HL-60/S4 (cell line): ENCODE data around the gene FSTL3.

Source experiments
- in situ Hi-C: fragments of 300-500 bp; cut with MboI; formaldehyde crosslinking; loops from 2 replicates; pipeline ENCODE4 v1.14.3; 2022; ENCODE audit warnings: low sequenced_read_pairs

FSTL3 gene

DNA sequence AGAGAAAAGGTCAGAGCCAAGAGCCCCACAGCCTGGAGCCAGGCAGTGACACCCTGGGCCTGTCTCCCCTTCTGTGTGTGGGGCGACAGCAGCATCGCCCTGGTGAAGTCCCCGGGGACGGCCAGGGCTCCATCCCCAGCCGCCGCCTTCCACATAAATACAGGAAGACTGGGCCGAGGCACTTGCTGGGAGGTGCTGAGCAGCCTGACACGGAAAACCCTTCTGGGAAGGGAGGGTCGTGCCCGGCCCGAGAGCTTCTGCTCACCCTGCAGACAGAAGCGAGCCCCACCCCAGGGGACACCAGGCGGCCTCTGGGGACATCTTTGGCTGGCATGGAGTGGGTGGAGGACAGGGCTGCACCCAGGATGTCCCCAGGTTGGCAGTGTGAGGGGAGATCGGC lies 31.4 kb upstream of the FSTL3 start:
- in situ Hi-C loops: no loop called here

DNA sequence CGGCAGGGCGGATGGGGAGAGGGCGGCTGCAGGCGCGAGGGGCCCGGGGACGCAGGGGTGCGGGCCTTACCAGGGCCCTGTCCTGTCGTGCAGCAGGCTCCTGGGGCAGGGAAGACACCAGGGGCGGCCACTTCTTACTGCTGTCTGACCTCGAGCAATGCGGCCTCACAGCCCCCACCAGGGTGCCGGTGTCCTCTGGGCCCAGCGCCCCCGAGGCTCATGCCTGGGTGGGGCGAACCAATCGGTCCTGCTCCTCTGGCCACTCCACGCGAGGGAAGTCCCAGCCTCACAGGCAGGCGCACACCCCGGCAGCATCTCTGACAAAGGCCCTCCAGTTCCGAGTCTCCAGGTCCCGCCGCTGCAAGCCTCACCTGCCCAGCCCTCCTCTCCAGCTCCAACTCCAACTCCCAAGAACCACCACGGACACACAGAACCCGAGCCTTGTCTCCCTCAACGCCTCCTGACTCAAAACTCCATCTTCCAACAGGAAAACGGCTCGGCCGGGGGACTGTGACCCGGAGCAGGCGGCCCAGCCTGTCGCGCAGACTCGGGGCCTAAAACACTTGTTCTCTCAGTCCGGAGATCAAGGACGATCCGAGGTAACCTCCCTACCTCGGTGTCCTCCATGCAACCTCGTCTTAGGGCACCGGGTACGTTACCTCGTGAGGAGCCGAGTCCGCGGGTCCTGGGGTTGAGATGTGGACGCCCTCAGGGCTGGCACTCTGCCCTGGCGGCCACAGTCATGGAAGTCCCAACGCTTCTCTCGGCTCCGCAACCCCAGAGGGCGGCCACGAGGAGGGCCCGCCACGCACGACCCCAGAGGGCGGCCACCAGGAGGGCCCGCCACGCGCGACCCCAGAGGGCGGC lies 30.0 kb upstream of the FSTL3 start:
- in situ Hi-C loops: no loop called here

DNA sequence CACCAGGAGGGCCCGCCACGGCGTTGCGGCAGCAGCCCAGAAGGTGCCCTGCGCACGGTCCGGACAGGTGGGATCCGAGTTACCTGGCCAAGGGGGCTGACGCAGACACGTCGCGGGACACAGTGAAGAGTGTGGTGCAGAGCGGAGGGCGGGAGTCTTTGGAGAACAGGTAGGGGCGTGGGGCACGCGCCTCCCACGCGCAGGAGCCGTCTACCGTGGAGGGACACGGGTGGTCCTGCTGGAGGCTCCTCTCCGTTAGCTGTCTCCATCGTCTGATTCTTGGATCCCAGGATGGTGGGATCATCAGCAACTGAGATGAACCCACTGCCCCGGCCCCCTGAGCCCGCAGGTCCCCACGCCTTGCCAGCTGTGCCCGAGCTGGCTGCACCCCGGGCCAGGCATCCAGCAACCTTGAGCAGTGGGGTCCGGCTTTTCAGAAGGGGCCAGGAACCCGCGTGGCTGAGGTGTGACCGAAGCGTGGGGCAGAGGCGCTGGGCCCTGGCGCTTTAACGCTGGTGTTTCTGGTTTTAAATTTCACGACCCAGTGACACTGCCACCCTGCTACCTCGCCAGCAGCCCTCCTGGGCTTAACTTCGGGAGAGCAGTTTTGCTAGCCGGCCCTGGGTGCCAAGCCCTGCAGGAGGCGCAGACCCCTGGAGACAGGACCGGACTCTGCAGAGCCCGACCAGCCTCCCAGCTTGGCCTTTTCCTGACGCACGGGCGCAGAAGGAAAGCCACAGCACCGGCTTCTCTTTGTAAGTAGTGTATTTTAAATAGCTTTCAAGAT lies 29.2 kb upstream of the FSTL3 start:
- in situ Hi-C loops: no loop called here

DNA sequence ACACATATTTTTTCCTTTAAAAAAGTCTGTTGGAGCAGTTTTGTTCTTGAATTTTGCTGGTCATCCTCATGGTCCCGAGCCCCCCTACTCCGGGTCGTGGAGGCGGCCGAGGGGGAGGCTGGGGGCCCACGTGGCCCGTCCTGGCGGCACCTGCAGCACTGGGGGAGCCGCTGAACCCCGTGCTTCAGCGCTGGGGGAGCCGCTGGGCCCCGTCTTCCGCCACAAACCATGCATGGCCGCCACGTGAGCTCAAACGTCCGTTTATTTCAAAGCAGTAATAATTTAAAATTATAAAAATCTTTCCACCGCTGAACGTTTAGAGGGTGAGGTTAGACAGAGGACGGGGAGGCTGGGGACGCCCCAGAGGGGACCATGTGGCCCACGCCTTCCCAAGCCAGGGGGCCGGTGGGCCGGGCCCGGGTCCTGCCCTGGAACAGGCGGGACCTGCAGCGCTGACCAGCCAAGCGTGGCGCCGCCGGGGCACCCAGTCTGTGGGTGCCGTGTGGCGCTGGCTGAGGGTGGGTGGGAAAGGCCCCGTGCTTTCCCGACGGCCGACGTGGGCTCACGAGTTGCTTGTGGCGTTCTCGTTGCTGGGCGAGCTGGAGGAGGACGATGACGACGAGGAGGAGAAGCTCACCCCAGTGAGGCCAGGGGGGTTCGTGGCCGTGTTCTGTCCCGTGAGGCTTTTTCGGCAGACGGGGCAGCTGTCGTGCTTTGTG lies 28.5 kb upstream of the FSTL3 start:
- in situ Hi-C loops: no loop called here

DNA sequence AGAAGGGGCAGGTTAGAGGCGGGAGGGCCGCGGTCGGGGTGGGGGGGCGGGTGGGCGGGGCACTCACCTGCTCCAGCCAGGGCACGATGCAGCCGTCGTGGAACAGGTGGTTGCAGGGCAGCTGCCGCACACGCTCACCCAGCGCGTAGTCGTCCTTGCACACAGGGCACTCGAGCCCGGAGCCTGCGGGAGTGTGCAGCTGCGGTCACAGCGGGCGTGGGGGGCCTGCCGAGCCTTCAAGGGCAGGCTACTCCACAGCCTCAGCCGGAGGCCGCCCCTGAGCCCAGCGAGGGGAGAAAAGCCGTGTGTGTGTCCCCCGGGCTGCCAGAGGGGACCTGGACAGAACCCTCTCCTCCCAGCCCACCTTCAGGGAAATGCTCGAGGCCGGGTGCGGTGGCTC lies 27.9 kb upstream of the FSTL3 start:
- in situ Hi-C loops: no loop called here

DNA sequence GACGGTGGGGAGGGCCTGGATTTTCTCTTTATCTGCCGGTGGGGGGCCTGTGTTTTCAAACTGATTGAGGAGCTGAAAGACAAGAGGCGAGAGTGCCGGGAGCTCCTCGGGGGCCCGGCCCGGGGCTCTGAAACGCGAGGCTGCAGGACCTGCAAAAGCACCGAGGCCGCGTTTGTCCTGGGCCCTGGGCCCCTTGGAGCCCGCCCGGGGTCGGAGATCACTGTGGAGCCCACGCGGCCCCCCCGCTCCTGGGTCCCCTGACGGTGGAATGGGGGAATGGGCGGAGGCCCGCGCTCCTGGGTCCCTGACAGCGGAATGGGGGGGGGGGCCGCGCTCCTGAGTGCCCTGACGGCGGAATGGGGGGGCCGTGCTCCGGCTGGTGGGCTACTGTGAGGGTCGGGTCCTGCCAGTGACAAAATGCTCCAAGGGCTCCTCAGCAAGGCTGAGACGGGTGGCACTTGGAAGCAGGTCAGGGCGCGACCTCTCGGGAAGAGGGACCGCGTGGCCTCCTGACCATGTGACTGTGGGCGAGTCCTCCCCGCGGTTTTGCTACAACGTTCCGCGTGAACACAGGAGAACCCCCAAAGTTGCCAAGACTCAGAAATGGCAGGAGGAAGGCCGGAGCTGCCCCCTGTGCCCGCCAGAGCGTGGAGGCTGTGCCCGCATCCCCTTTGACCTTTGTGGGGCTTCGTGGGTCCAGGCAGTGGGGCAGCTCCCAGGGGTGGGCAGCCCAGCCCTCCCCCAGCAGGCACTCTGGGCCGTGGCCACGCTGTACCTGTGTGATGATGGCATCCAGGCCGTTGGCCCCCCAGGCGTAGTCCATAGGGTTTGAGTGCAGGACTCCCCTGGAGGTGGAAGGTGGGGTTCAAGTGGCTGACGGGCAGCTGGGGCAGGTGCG lies 27.0 kb upstream of the FSTL3 start:
- in situ Hi-C loops: no loop called here

DNA sequence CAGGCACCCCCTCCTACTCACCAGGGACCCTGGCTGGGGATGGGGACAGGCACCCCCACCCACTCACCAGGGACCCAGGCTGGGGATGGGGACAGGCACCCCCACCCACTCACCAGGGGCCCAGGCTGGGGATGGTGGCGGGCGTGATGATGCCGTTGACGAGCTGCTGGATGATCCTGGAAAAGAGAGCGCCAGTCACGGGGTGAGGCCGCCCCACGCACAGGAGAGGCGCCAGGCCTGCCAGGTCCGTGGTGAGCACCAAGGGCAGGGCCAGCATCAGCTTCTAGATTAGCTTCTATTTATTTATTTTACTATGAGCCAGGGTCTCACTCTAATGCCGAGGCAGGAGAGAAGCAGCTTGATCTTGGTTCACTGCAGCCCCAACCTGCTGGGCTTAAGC lies 26.1 kb upstream of the FSTL3 start:
- in situ Hi-C loops: no loop called here

DNA sequence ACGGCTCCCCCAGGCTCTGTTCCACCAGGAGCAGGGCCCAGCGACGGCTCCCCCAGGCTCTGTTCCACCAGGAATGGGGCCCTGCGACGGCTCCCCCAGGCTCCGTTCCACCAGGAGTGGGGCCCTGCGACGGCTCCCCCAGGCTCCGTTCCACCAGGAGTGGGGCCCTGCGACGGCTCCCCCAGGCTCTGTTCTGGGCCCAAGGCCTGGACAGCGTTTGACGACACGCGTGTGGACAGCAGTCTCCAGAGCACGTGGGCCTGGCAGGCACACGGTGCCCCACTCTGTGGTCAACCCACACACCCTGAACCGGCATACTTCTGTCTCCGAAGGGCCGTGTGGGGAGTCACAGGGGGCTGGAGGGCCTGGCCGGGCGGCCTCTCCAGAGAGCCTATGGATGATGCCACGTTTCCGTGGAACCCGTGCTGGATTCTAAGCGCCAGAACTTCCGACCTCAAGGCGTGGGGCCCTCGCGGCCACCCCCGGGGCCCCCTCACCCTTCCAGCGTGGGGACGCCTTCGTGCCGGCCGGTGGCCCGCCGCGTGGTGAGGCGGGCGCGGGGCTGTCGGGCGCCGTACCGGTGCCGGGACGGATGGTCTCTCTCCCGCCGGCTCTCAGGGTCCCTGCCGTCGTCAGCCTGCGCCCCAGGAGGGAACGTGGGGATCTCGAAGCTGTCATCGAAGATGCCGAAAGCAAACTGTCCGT lies 24.9 kb upstream of the FSTL3 start:
- in situ Hi-C loops: no loop called here

DNA sequence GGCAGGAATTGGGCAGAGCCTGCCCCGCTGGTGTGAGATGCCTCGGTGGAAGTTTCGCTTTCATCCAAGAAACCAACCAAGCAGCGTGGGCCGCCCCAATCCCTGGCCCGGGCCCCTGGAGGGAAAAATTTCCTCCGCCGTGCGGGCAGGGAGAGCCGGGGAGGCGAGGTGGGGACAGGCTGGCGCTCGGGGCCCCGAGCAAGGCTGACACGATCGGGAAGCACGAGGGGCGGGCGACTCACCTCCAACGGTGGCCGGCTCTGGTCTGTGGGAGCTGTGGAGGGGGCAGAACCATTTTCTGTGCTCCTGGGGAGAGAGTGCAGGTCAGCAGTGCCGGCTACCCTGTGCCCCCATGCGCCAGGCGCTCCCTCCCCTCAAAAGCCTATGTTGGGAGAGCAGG lies 24.2 kb upstream of the FSTL3 start:
- in situ Hi-C loops: no loop called here

DNA sequence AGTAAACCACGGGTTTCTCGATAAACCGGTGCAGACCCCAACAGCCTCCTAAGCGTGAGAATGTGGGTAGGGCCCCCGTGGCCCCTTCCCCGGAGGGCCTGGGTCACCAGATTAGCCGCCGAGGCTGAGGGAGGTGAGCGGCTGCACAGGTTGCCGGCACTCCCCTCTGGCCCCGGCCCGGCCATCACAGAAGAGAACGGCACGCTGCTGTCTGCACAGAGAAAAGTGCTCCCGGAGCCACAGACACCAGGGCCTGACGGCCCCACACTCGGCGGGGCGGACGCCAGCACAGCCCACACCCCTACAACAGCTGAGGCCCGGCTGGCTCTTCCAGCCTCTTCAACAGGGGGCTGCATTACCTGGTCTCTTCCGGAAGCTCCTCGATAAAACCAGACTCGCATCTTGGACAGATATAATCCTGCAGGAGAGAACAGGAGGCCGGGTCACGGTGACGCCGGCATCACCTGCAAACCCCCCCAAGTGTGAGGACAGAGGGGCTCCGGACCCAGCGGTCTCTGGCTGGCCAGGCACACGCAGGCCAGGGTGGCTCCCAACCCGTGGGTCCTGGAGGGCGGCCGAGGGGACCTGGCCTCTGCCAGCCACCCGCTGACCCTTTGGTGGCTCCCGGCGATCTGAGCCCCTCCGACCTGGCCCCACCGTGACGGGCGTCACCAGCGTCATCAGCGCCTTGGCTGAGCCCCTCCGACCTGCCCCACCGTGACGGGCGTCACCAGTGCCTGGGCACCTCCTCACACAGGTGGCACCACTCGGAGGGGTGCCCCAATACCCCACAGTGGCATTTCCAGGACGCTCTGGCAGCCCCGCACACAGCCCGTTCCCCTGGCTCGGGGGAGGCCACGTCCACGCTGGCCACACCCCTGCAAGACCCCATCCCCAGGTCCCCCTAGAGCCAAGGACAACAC lies 23.5 kb upstream of the FSTL3 start:
- in situ Hi-C loops: no loop called here

DNA sequence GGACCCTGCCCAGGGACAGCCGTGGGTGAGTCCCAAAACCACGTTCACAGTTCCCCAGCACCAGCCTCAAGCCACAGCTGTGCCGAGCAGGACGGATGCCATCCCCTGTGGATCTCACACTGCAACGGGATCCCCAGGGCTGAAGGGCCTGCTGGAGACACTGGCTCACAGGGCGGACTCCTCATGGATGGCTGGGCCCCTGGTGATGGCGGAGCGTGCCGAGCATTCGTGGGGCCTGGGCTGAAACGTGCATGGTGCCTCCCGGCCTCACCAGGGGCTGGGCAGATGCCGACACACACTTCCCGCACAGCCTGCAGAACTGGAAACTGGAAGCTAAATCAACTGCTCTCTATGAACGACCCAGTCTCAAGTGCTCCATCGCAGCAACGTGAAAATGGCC lies 22.8 kb upstream of the FSTL3 start:
- in situ Hi-C loops: no loop called here

DNA sequence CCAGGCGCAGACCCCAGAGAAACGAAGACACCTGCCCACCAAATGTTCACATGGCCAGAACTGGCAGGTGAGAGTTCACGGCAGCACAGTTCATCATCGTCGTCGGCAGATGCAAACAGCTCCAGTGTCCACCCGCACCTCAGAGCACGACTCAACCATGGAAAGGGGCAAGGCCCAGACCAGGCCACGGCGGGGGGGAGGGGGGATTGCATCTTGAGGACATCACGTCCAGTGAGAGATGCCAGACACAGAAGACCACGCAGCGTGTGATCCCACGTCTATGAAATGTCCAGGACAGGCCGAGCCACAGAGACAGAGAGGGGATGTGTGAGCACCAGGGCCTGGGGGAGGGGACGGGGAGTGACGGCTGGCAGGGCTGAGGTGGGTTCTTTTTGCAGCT lies 20.5 kb upstream of the FSTL3 start:
- in situ Hi-C loops: no loop called here

DNA sequence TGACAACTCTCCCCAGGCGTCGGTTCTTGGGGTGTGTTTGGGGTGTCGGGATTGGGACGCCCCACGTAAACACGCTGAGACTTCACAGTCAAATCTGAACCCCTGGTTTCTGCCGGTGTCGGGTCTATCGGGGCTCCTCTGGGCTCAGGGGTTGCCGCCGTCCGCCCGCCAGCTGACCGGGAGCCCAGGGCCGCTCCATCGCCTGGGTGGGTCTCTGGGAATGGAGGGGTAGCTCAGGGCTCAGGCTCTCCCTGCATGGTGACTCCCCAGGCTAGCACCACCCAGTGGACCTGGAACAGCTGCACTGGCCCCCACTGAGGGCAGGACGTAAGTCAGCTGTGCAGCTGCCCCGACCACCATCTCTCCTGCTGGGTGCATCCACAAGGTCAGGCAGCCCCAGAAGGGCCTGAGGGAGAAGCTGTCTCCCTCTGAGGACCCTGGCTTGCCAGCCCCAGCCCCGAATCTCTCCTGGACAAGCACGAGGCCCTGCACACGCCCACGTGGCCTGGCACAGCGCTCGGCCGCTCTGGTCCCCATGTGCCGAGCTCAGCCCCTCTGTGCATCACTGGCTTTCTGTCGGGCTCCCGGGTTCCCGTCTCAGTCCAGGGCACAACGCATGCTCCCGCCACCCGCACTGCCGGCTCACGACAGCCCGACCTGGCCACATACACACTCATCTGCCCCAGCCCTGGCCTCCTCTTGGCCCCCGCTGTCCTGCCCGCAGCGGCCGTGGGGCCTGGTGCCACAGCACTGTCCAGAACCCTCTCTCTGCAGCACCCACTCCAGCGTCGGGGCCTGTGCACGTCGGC lies 19.2 kb upstream of the FSTL3 start:
- in situ Hi-C loops: no loop called here

DNA sequence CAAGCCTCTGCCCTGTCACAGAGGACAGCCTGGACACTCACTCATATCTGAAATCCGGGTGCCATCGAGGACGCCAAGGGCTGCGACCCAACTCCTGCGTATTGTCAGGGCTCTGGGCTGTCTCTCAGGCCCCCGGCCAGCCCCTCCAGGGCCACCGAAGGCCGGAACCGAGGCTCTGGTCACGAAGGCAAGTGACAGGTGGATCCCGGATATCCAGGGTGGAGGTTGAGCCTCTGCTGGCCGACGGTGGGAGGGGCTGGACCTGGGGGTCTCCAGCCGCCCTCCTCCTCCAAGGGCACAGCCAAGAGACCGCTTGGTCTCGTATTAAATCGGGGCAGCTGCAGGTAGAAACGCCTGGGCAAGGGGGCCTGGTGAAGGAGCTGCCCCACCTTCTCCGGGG lies 18.6 kb upstream of the FSTL3 start:
- in situ Hi-C loops: no loop called here

DNA sequence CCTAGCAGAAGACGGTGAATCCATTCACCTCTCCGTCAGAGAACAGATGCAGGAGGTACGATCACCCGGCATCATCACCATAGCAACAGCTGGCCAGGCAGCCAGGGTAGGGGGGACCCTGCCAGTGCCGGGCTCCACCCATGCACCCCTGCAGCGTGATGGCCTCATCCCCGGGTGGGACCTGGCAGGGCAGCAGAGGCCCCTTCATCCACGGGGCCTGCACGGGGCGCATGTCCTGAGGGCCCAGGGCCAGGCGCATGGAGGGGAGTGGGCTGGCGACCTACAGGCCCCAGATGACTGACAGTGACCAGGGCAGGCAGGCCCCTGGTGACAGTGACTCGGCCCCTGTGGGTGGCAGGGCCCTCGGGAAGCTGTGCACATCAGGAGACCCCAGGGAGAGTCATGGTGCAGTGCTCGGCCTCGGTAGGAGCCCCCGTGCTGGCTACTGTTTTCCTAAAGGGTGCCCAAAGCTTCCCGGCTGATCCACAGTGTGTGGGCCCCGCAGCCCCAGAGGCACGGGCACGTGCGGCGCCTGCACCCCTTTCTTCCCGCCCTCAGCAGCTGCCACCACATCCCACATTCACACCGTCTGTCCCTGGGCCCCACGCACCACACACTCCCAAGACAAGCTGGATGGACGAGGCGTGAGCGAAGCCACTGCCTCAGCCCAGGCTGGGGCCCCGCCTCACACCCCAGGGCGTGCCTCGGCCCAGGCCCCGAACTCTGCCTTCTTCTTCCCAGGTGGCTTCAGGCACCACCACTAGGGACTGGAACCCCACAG lies 17.9 kb upstream of the FSTL3 start:
- in situ Hi-C loops: no loop called here

DNA sequence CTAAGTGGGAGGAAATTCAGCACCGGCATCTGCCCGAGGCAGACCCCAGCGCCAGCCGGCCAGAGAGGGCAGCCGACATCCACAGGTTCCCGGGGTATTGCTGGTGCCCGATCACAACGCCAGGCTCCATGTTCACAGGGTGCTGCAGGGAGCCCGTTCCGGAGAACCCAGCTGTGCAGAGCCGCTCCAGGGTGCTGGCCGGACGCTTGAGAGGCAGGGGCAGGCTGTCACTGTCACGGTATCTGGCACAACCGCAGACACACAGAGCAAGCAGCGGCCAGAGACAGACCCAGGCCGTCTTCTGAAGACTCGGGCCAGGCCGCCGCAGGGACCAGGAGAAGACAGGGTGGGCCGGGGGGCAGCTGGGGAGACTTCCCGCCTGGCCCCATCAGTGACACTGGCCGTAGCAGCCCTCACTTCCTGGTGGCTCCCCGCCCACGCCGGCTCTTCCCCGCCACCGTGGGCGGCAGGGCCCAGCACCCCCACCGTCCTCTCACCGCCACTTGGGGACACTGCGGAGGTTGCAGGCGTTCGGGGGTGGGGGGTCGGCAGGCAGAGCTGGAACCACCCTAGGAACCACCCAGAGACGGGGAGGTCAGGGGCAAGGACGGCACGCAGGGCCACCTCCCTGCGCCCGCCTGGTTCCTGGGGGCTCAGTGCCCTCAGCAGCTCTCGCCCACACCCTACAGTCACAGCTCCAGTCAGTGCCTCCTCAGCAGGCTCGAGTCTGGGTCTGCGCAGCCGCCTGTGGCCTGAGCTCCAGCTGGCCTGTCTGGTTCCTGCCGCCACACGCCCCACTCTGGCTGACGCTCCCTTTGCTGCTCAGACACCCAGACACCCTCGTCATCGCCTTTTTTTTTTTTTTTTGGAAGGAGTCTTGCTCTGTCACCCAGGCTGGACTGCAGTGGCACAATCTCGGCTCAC lies 17.0 kb upstream of the FSTL3 start:
- in situ Hi-C loops: no loop called here
